ENCODE data around the gene HS3ST2. TPM values are rescaled to one million over a fixed set of nuclear protein-coding genes. Genes with fewer than 3 reads are reported as not detected.

The HS3ST2 gene
- total and polyA plus RNA-seq, 2 experiments from 2014 or later = 0.17 TPM; not detected in 1

- H3K27me3 ChIP-seq = no peaks in the 10 kb centered on the region
- no peaks in the 10 kb centered on the region for H3K4me1 ChIP-seq (ENCODE audit: insufficient read depth)
- H3K27ac ChIP-seq = no peak overlapping the region
- no peak overlapping the region for H2AFZ ChIP-seq
- no peaks in the 10 kb centered on the region for H3K9me2 ChIP-seq (replicated peaks; ENCODE audit: insufficient read depth)
- no peak overlapping the region for H3K4me3 ChIP-seq
- no peak for DNase-seq (ENCODE audit: low spot score)
- no peaks in the 10 kb centered on the region for H3K9me3 ChIP-seq (ENCODE audit: low read depth)
- H4K20me1 ChIP-seq (ENCODE audit: insufficient read depth, poor library complexity, severe bottlenecking) = no peaks in the 10 kb centered on the region
- no peaks in the 10 kb centered on the region for H3K36me3 ChIP-seq (replicated peaks; ENCODE audit: insufficient read depth, low read depth)
- no peak for TF ChIP-seq EZH2 (IDR thresholded peaks at IDR 0.05; ENCODE audit: borderline replicate concordance)
- TF ChIP-seq CTCF (IDR thresholded peaks at IDR 0.05; ENCODE audit: poor library complexity) = no peak
- TF ChIP-seq EZH2phosphoT487 (IDR thresholded peaks at IDR 0.05; ENCODE audit: low read depth, severe bottlenecking, unreplicated experiment) = no peak
- no peak overlapping the region for H3K4me2 ChIP-seq
- WGBS (ENCODE audit: low lambda C conversion rate, missing lambda C conversion rate) = 63% methylated on average over 2 of the region's 2 CpGs
- H3K79me2 ChIP-seq = no peaks in the 10 kb centered on the region
Observed at GRCh38 chr16:22770866-22771265, 43.1 kb upstream of the HS3ST2 start.

GRCh38 chr16:22771551-22771950 lies 42.4 kb upstream of the HS3ST2 start:
- H3K36me3 ChIP-seq (replicated peaks; ENCODE audit: insufficient read depth, low read depth) = no peaks in the 10 kb centered on the region
- no peaks in the 10 kb centered on the region for H3K4me1 ChIP-seq (ENCODE audit: insufficient read depth)
- H3K4me2 ChIP-seq = no peak overlapping the region
- 80% methylated on average over 1 of the region's 1 CpG for WGBS (ENCODE audit: low lambda C conversion rate, missing lambda C conversion rate)
- no peaks in the 10 kb centered on the region for H3K27me3 ChIP-seq
- H2AFZ ChIP-seq = no peak overlapping the region
- no peaks in the 10 kb centered on the region for H3K9me3 ChIP-seq (ENCODE audit: low read depth)
- no peak for DNase-seq (ENCODE audit: low spot score)
- no peaks in the 10 kb centered on the region for H3K79me2 ChIP-seq
- H4K20me1 ChIP-seq (ENCODE audit: insufficient read depth, poor library complexity, severe bottlenecking) = no peaks in the 10 kb centered on the region
- no peak overlapping the region for H3K27ac ChIP-seq
- no peaks in the 10 kb centered on the region for H3K9me2 ChIP-seq (replicated peaks; ENCODE audit: insufficient read depth)
- no peak for TF ChIP-seq EZH2 (IDR thresholded peaks at IDR 0.05; ENCODE audit: borderline replicate concordance)
- no peak for TF ChIP-seq CTCF (IDR thresholded peaks at IDR 0.05; ENCODE audit: poor library complexity)
- no peak for TF ChIP-seq EZH2phosphoT487 (IDR thresholded peaks at IDR 0.05; ENCODE audit: low read depth, severe bottlenecking, unreplicated experiment)
- no peak overlapping the region for H3K4me3 ChIP-seq

- no peak overlapping the region for H3K4me2 ChIP-seq
- no peak overlapping the region for H3K4me3 ChIP-seq
- H3K36me3 ChIP-seq (replicated peaks; ENCODE audit: insufficient read depth, low read depth) = no peaks in the 10 kb centered on the region
- H4K20me1 ChIP-seq (ENCODE audit: insufficient read depth, poor library complexity, severe bottlenecking) = no peaks in the 10 kb centered on the region
- no peaks in the 10 kb centered on the region for H3K9me3 ChIP-seq (ENCODE audit: low read depth)
- no peaks in the 10 kb centered on the region for H3K79me2 ChIP-seq
- TF ChIP-seq CTCF (IDR thresholded peaks at IDR 0.05; ENCODE audit: poor library complexity) (no peak), EZH2 (IDR thresholded peaks at IDR 0.05; ENCODE audit: borderline replicate concordance) (no peak), EZH2phosphoT487 (IDR thresholded peaks at IDR 0.05; ENCODE audit: low read depth, severe bottlenecking, unreplicated experiment) (no peak)
- no peak overlapping the region for H2AFZ ChIP-seq
- no peaks in the 10 kb centered on the region for H3K27me3 ChIP-seq
- WGBS (ENCODE audit: low lambda C conversion rate, missing lambda C conversion rate) = 47% methylated on average over 6 of the region's 6 CpGs
- DNase-seq (ENCODE audit: low spot score) = no peak
- no peaks in the 10 kb centered on the region for H3K9me2 ChIP-seq (replicated peaks; ENCODE audit: insufficient read depth)
- H3K27ac ChIP-seq = no peak overlapping the region
- no peaks in the 10 kb centered on the region for H3K4me1 ChIP-seq (ENCODE audit: insufficient read depth)
Observed at GRCh38 chr16:22775220-22775922, 38.6 kb upstream of the HS3ST2 start.

Measured in hepatocyte (in vitro differentiated cells).